Fibroblast of the aortic adventitia (primary cell): Measurements from ENCODE around the gene COBLL1. TPM values are rescaled to one million over a fixed set of nuclear protein-coding genes. Genes with fewer than 3 reads are reported as not detected.

ENCODE experiments used
- DNase-seq: peaks from one replicate; pipeline ENCODE4 v3.0.0-alpha.2; 2010; ENCODE audit warnings: low read depth
- H3K4me3 ChIP-seq: 2 replicates; pipeline ENCODE4 v1.5.1; 2011; ENCODE audit warnings: low read depth, mild to moderate bottlenecking, control low read depth, low read length, moderate library complexity
- CTCF ChIP-seq: IDR thresholded peaks from 2 replicates; pipeline ENCODE4 v1.5.1; 2011; ENCODE audit warnings: mild to moderate bottlenecking, low read length, control low read depth, inconsistent platforms; ENCODE audit not compliant: insufficient read depth
- total RNA-seq: library from RNA; depleted of rRNA; stranded (reverse); fragments of >200 nt; gene quantifications from 2 replicates; pipeline ENCODE4 v1.2.3, GENCODE V29; 2012; ENCODE audit warnings: low replicate concordance

The COBLL1 gene
- total RNA-seq, 1 donor: 18.4 TPM

- no peak overlapping the region for H3K4me3 ChIP-seq
- DNase-seq: peak; percentile 70
- TF ChIP-seq CTCF: no peak
Observed at GRCh38 chr2:164700390-164700789, 141.2 kb downstream of the COBLL1 start.

- H3K4me3 ChIP-seq: no peak overlapping the region
- no peak for DNase-seq
- TF ChIP-seq CTCF: peak; percentile 65
Observed at GRCh38 chr2:164697688-164698461, 143.7 kb downstream of the COBLL1 start.

- no peak for DNase-seq
- TF ChIP-seq CTCF: peak; percentile 14
- H3K4me3 ChIP-seq: no peak overlapping the region
Observed at GRCh38 chr2:164696634-164697033, 145.0 kb downstream of the COBLL1 start.

DNA sequence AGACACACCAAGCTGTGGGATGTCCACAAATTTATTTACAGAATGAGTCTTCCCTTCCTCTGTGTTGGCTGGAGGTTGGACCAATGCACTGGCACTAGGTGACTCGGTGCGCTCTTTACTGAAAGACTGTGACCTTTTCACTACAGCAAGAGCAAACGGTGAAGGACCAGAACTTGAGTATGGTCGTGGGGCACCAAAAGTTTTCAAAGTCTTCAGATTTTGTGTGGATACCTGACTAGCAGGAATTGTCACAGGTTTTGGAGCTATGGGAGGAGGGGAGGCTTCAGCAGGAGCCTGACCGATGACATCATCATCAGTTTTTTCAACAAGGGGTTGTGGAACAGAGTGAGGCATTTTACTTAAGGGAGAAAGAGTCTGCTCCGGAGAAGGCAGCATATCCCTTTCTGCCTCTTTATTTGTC, 147.3 kb downstream of the COBLL1 start:
- no peak for TF ChIP-seq CTCF
- no peak for DNase-seq
- no peak overlapping the region for H3K4me3 ChIP-seq

- TF ChIP-seq CTCF: no peak
- no peak for DNase-seq
- no peak overlapping the region for H3K4me3 ChIP-seq
Observed at GRCh38 chr2:164693834-164694233, 147.8 kb downstream of the COBLL1 start.

- no peak for DNase-seq
- no peak for TF ChIP-seq CTCF
- H3K4me3 ChIP-seq: no peak overlapping the region
Observed at GRCh38 chr2:164693390-164693789, 148.2 kb downstream of the COBLL1 start.

GRCh38 chr2:164692958-164693357, 148.7 kb downstream of the COBLL1 start:
- peak; percentile 64 for DNase-seq
- TF ChIP-seq CTCF: no peak
- H3K4me3 ChIP-seq: no peak overlapping the region
